ENCODE results near the gene IL13RA2. TPM values are rescaled to one million over a fixed set of nuclear protein-coding genes. Genes with fewer than 3 reads are reported as not detected.

The IL13RA2 gene
- total and polyA plus RNA-seq, 2 of the 8 experiments (the other 6 are each of a cell fraction or from before 2014, with no cell fraction given) = not detected

GRCh38 chrX:115013705-115014104 is 3.7 kb downstream of the IL13RA2 start:
- no peak overlapping the region for H3K9ac ChIP-seq (replicated peaks in 1 of 4; ENCODE audit: extremely low read depth in 1 of 4, low read depth in 3 of 4, low read length in 3 of 4)
- H3K27ac ChIP-seq (ENCODE audit: low read depth, low read length) = no peak overlapping the region
- no peak for TF ChIP-seq SRF (IDR thresholded peaks at IDR 0.05; ENCODE audit: low read depth, low read length)
- no peak for TF ChIP-seq JUND (IDR thresholded peaks at IDR 0.05; ENCODE audit: low read length)
- TF ChIP-seq EZH2 (IDR thresholded peaks at IDR 0.05; ENCODE audit: low read depth, low read length, severe bottlenecking) = no peak
- TF ChIP-seq CBX5 (IDR thresholded peaks at IDR 0.05; ENCODE audit: low read depth, low read length) = no peak
- no peak for TF ChIP-seq ZNF274 (IDR thresholded peaks at IDR 0.05; ENCODE audit: borderline replicate concordance, extremely low read depth, low read length)
- TF ChIP-seq KDM1A (IDR thresholded peaks at IDR 0.05; ENCODE audit: borderline replicate concordance, low read length) = no peak
- no peak for TF ChIP-seq YY1 (IDR thresholded peaks at IDR 0.05; ENCODE audit: low read depth, low read length)
- no peak for TF ChIP-seq BCL11A (IDR thresholded peaks at IDR 0.05; ENCODE audit: low read depth in 2 of 2, low read length in 2 of 2)
- no peak for TF ChIP-seq HDAC2 (IDR thresholded peaks at IDR 0.05; ENCODE audit: borderline replicate concordance in 1 of 2, low read depth in 2 of 2, low read length in 2 of 2)
- TF ChIP-seq GABPA (IDR thresholded peaks at IDR 0.05; ENCODE audit: borderline replicate concordance, insufficient read depth, low read length) = no peak
- no peak for TF ChIP-seq CHD2 (IDR thresholded peaks at IDR 0.05; ENCODE audit: low read length)
- no peak for TF ChIP-seq TBP (IDR thresholded peaks at IDR 0.05; ENCODE audit: low read depth, low read length)
- no peak for TF ChIP-seq SIN3A (conservative IDR thresholded peaks at IDR 0.05 in 1 of 2, IDR thresholded peaks at IDR 0.05 in 1 of 2; ENCODE audit: low read depth in 1 of 2, low read length in 2 of 2)
- no peak overlapping the region for H3K4ac ChIP-seq (replicated peaks; ENCODE audit: insufficient read length, low read depth, low read length)
- ChIA-PET POLR2A (ENCODE audit: partially characterized antibody) (no interaction called here), CTCF (ENCODE audit: partially characterized antibody) (interaction anchor here (1.5 kb wide), 1 partner anchor 12 kb away, joined by 4 read pairs; no protein-coding TSS in a partner anchor)
- H3K4me2 ChIP-seq (ENCODE audit: insufficient read depth in 1 of 2, low read depth in 2 of 2, low read length in 2 of 2) = no peak overlapping the region
- H3K79me2 ChIP-seq (ENCODE audit: control insufficient read depth in 1 of 2, insufficient read depth in 2 of 2, low read length in 2 of 2) = no peaks in the 10 kb centered on the region
- H3K23ac ChIP-seq (ENCODE audit: insufficient read length) = no peak overlapping the region
- H2AK5ac ChIP-seq (ENCODE audit: low read depth, low read length) = no peak overlapping the region
- no peaks in the 10 kb centered on the region for H3K27me3 ChIP-seq (replicated peaks in 1 of 4; ENCODE audit: control insufficient read depth in 3 of 4, extremely low read depth in 1 of 4, insufficient read depth in 3 of 4, low read length in 3 of 4)
- no peak overlapping the region for H3K18ac ChIP-seq (ENCODE audit: extremely low read depth, low read length)
- H3K14ac ChIP-seq (ENCODE audit: insufficient read length) = no peak overlapping the region
- 87% methylated on average over 3 of the region's 3 CpGs; no CpG with 5 or more reads in 1 of the 2 experiments for WGBS, 2 experiments (ENCODE audit: extremely low coverage in 1 of 2, insufficient coverage in 1 of 2, insufficient read length in 1 of 2, insufficient replicate concordance in 2 of 2, low coverage in 1 of 2, low lambda C conversion rate in 2 of 2, missing lambda C conversion rate in 1 of 2)
- H4K5ac ChIP-seq (ENCODE audit: insufficient read length, low read depth, low read length) = no peak overlapping the region
- no peaks in the 10 kb centered on the region for H3K36me3 ChIP-seq (ENCODE audit: control insufficient read depth in 2 of 4, insufficient read depth in 4 of 4, low read length in 3 of 4)
- no peak for DNase-seq (ENCODE audit: low read depth in 1 of 2, low spot score in 2 of 2)
- no peak overlapping the region for H3K56ac ChIP-seq (replicated peaks; ENCODE audit: insufficient read length, low read depth, low read length)
- H3K79me1 ChIP-seq (ENCODE audit: low read depth, low read length) = no peaks in the 10 kb centered on the region
- no peak overlapping the region for H2BK5ac ChIP-seq (ENCODE audit: low read depth, low read length)
- H3K4me1 ChIP-seq (replicated peaks in 1 of 4; ENCODE audit: control insufficient read depth in 3 of 4, insufficient read depth in 4 of 4, low read length in 3 of 4) = no peaks in the 10 kb centered on the region
- no peak overlapping the region for H4K8ac ChIP-seq (ENCODE audit: extremely low read depth, insufficient read depth, low read length)
- H3K9me3 ChIP-seq (ENCODE audit: insufficient read depth in 2 of 2, low read depth in 1 of 2, low read length in 1 of 2) = no peaks in the 10 kb centered on the region
- no peak overlapping the region for H2BK120ac ChIP-seq (replicated peaks; ENCODE audit: low read depth, low read length)
- no peak overlapping the region for H2BK15ac ChIP-seq (ENCODE audit: low read length)
- H3K23me2 ChIP-seq (ENCODE audit: low read depth, low read length) = no peaks in the 10 kb centered on the region
- no peak for FAIRE-seq
- no peaks in the 10 kb centered on the region for H4K20me1 ChIP-seq (replicated peaks in 1 of 2; ENCODE audit: control insufficient read depth in 1 of 2, insufficient read depth in 2 of 2, low read length in 2 of 2)
- H2AFZ ChIP-seq (ENCODE audit: low read length) = no peak overlapping the region
- no peak overlapping the region for H4K91ac ChIP-seq (replicated peaks; ENCODE audit: insufficient read length, low read length)
- no peak overlapping the region for H2BK12ac ChIP-seq (ENCODE audit: low read depth, low read length)
- no peak overlapping the region for H3K4me3 ChIP-seq (ENCODE audit: extremely low read depth in 1 of 4, insufficient read depth in 2 of 4, low read depth in 3 of 4, low read length in 4 of 4)
- no peak overlapping the region for H2BK20ac ChIP-seq (ENCODE audit: low read length)
